Activated naive CD4-positive, alpha-beta T cell treated with anti-CD3 and anti-CD28 coated beads, Interleukin-2, amount 50 U/mL, for 72 hours (primary cell): ENCODE measurements around the gene HERC3. TPM values are rescaled to one million over a fixed set of nuclear protein-coding genes. Genes with fewer than 3 reads are reported as not detected.

Experiments
- ATAC-seq, 2 donors: fragments of 150-1000 bp; cut with Tn5 transposase; 2 replicates each; pipeline ENCODE4 v1.10.0; 2021; ENCODE audit warnings: mild to moderate bottlenecking in 2 of 2, moderate library complexity in 2 of 2
- DNase-seq, 2 donors: peaks; one replicate each; pipeline ENCODE4 v3.0.0; 2021 to 2022; ENCODE audit warnings: low spot score in 2 of 2
- H3K27ac Mint-ChIP-seq, 2 donors: one replicate each; pipeline ENCODE4 v1.8.0; 2022; ENCODE audit warnings: mild to moderate bottlenecking in 2 of 2, mixed read lengths in 2 of 2
- H3K36me3 Mint-ChIP-seq, 2 donors: one replicate each; pipeline ENCODE4 v1.8.0; 2022; ENCODE audit warnings: mixed read lengths in 2 of 2
- H3K9me3 Mint-ChIP-seq, 2 donors: one replicate each; pipeline ENCODE4 v1.8.0; 2022; ENCODE audit warnings: mixed read lengths in 2 of 2
- total RNA-seq, 2 donors: library from RNA; stranded (reverse); gene quantifications; one replicate each; pipeline ENCODE4 v1.2.3, GENCODE V29; 2022

HERC3 gene
- total RNA-seq: 10 to 100 TPM; 29.9 to 64.3 TPM

DNA sequence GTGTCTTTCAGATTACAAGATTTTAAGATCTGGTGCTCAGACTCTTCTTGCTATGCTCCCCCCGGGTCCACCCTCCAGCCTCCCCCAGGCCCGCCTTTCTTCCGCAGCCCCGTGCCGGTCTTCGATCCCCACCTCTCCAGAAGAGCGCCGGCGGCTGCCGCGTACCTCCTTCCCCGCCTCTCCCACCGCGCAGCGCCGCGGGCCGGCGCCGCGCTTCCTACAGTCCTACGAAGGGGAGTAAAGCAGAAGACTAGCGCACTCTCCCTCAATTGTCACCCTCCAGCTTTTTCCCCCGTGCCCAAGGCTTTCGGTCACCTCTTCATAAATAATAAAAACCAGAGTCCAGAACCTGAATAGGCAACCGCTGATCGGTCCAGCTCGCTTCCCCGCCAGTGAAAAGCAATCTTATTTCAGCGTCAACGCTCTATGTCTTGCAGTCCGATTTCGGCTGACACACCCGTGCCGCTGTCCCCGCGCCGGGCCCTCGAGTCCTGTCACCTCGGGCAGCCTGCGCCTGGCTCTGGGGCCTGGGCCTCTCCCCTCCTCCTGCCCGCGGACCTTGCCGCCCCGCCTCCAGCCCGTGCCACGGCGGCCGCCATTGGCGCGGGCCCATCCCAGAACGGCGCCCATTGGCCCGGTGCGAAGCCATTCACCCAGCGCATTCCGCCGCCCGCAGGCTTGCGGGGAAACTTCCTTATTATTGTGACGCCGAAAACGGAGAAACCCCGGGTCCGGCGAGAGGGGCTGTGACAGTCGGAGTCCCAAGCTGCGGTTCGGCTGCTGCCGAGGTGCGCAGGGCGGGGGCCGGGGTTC, at the start of gene HERC3:
Gene HERC3 (plus strand): TSS at position 694 of the 813 bp plus-strand sequence. CDS start 13,344 bp downstream, outside the sequence.
- peak; percentile 88 to 95 for DNase-seq
- ATAC-seq: peak; percentile 88 to 94
- Mint-ChIP-seq H3K27ac (peak within 1 kb of the TSS; percentile 88 to 93), H3K9me3 (no peaks in the 10 kb centered on the region), H3K36me3 (peaks cover 5% of the 10 kb centered on the region in 2 donors)

- DNase-seq (no peak), ATAC-seq (no peak)
- no peak overlapping the region for H3K27ac Mint-ChIP-seq
- H3K9me3 Mint-ChIP-seq: no peaks in the 10 kb centered on the region
- H3K36me3 Mint-ChIP-seq: no peaks in the 10 kb centered on the region
Observed at GRCh38 chr4:88549815-88550214, 42.5 kb upstream of the HERC3 start.

DNA sequence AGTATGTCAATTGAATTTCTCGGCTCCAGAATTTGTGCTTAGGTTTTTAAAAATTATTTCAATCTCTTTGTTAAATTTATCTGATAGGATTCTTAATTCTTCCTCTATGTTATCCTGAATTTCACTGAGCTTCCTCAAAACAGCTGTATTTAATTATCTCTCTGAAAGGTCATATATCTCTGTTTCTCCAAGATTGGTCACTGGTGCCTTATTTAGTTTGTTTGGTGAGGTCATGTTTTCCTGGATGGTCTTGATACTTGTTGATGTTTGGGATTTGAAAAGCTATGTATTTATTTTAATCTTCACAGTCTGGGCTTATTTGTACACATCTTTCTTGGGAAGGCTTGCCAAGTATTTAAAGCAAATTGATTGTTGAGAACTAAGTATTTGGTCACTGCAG, 24.7 kb upstream of the HERC3 start:
- ATAC-seq (no peak), DNase-seq (no peak)
- peaks cover 6 to 16% of the 10 kb centered on the region in 2 donors for H3K36me3 Mint-ChIP-seq
- H3K27ac Mint-ChIP-seq: no peak overlapping the region
- H3K9me3 Mint-ChIP-seq: peaks cover 0 to 11% of the 10 kb centered on the region in 2 donors

DNA sequence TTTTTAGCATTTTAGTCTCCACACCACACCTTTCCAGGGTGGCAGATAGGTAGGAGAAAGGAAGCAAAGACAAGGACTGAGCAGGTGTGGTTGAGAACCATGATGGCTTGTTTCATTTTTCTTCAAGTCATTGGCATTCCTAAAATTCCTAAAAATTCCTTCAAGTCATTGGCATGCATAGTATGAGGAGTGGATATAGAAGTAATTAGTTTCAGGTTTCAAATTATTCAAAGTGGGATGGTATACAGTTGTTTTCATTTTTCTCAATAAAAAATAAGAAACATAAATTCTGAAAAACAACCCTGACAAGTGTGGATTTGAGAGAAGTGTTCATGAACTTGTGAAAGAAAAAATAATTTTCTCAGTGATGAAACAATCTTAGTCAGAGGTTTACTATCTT, 22.3 kb upstream of the HERC3 start:
- no peak overlapping the region for H3K27ac Mint-ChIP-seq
- peaks cover 0 to 11% of the 10 kb centered on the region in 2 donors for H3K9me3 Mint-ChIP-seq
- peaks cover 6 to 16% of the 10 kb centered on the region in 2 donors for H3K36me3 Mint-ChIP-seq
- ATAC-seq (no peak), DNase-seq (no peak)

GRCh38 chr4:88573276-88573980, 18.9 kb upstream of the HERC3 start:
- Mint-ChIP-seq H3K27ac (no peak overlapping the region), H3K9me3 (no peaks in the 10 kb centered on the region), H3K36me3 (no peaks in the 10 kb centered on the region)
- DNase-seq (no peak), ATAC-seq (no peak)

DNA sequence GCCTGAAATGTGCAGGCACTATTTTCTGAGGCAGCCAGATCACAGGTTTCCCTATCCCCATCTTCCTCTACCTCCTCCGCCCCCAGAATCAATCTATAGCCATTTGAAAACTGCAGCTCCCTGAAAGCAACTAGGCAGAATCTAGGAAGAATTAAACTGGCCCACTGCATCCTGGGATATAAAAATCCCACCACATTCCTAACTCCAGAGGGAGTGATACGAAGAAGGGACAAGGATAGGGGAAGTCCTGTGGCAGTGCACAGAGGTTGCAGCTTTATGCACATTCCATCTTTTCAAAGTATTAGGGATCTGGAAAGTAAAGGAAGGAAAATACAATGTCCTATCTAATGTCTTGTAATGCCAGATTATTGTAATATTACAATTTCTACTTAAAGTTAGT, 18.3 kb upstream of the HERC3 start:
- no peaks in the 10 kb centered on the region for H3K9me3 Mint-ChIP-seq
- no peak for DNase-seq
- no peaks in the 10 kb centered on the region for H3K36me3 Mint-ChIP-seq
- no peak for ATAC-seq
- H3K27ac Mint-ChIP-seq: no peak overlapping the region

DNA sequence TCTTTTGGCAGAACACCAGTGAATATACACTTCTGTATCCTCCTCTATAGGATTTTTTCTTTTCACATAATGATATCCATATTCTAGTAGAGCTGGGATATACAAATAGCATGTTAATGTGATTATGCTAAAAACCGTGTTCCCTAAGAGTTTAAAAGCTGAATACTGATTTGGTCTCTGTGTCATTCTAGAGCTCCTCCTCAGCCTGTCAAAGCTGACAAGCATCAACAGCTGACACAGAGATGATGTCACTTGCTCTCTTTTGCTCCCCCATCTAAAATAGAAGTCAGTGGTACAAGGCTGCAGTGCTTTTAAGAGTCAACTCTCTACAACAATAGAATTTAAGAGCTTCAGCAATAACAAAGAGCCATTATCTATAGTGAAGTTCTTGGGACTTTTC, 17.1 kb upstream of the HERC3 start:
- ATAC-seq: no peak
- no peak overlapping the region for H3K27ac Mint-ChIP-seq
- no peaks in the 10 kb centered on the region for H3K9me3 Mint-ChIP-seq
- no peak for DNase-seq
- no peaks in the 10 kb centered on the region for H3K36me3 Mint-ChIP-seq

GRCh38 chr4:88582493-88582892, 9.8 kb upstream of the HERC3 start:
- H3K9me3 Mint-ChIP-seq: peaks cover 0 to 6% of the 10 kb centered on the region in 2 donors
- no peaks in the 10 kb centered on the region for H3K36me3 Mint-ChIP-seq
- H3K27ac Mint-ChIP-seq: no peak overlapping the region
- DNase-seq: no peak
- ATAC-seq: no peak

DNA sequence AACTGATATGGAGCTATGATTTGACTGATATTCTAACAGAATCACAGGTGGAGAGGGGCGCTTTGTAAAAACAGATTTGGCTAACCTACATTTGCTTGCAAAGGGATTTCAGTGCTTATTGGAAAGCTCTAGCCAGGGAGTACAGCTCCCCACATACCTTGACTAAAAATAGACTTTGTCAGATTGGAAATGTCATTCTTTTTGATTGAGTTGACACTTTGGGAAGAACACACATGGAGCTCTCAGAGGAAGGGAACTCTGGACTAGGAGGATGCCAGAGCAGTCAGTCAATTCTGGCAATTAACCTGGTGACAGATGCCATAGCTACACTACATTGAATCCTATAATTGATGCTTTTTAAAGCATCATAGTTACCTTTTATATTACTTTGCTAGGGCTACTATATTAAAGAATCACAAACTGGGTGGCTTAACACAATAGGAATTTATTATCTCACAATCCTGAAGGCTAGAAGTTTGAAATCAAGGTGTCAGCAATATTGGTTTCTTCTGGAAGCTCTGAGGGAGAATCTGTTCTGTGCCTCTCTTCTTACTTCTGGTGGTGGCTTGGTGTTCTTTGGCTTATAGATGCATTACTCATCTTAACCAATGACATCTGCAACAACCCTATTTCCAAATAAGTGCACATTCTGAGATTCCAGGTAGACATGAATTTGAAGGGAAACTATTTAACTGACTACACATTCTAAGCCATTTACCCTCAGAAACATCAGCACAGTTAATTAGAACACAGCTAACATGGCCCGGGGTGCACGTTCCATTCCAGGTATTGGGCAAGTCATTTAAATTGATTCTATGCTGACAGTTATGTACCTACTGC, 8.4 kb upstream of the HERC3 start:
- Mint-ChIP-seq H3K36me3 (no peaks in the 10 kb centered on the region), H3K27ac (no peak overlapping the region), H3K9me3 (peaks cover 0 to 6% of the 10 kb centered on the region in 2 donors)
- ATAC-seq (no peak), DNase-seq (no peak)

GRCh38 chr4:88584471-88584900, 7.8 kb upstream of the HERC3 start:
- Mint-ChIP-seq H3K27ac (no peak overlapping the region), H3K9me3 (peaks cover 0 to 6% of the 10 kb centered on the region in 2 donors), H3K36me3 (no peaks in the 10 kb centered on the region)
- ATAC-seq (no peak), DNase-seq (no peak)

GRCh38 chr4:88585917-88586316, 6.4 kb upstream of the HERC3 start:
- no peaks in the 10 kb centered on the region for H3K36me3 Mint-ChIP-seq
- peaks cover 0 to 6% of the 10 kb centered on the region in 2 donors for H3K9me3 Mint-ChIP-seq
- DNase-seq (no peak), ATAC-seq (no peak)
- H3K27ac Mint-ChIP-seq: no peak overlapping the region

DNA sequence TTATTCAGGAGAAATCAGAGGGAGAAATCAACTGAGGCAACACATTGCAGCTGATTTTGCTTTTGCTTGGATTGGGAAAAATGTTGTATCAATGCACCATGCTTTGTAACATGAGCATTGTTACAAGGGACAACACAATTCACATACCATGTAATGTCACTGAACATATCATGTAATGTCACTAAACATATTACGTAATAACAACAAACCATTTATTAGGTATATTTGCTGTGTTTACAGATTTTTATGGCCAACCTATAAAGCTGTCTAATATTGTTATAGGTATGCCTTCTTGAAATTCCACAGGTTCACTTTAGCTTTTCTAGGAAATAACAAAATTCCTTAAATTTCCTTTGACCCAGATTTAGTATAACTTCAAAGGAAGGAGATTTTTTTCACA, 5.0 kb upstream of the HERC3 start:
- DNase-seq: no peak
- no peak overlapping the region for H3K27ac Mint-ChIP-seq
- no peak for ATAC-seq
- H3K36me3 Mint-ChIP-seq: peaks cover 5% of the 10 kb centered on the region in 2 donors
- H3K9me3 Mint-ChIP-seq: peaks cover 0 to 6% of the 10 kb centered on the region in 2 donors

DNA sequence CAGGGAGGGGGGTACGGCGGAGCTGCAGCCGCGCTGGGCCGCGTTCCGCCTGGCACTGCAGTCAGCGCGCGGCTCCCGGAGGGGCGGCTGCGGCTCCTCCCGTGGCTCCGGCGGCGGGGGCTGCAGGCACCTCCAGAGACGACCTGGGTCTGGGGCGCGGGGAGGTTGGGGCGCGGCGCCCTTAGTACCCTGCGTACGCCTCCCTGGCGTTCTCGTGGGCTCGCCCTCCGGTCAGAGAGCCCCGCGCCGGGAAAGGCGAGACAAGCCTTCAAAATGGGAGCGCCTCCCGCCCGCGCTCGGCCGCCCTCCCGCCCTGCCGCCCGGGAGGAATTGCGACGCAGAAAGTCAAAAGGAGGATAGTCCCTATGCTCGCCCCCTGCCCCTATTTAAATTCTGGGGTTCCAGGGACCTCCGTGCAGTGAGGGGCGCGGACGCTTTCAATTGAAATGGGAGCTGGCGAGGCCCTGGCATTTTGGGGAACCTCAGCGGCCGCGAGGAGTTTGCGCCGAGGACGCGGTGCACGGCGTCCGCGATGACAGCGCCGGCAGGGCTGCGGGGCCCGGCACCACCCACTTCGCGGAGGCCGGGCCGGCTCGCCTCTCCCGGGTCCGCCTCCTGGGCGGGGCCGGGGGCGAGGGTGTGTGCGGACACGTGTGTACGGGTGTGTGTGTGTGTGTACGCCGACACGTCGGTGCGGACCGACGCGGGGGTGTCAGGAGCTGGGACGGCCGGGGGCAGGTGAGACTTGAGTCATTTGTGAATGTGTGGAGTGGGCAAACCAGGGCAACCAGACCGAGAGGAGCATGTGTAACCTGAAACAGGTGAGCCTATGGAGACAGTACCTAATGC, 544 bp downstream of the HERC3 start:
- Mint-ChIP-seq H3K27ac (peak overlapping the region; percentile 63 to 88), H3K9me3 (no peaks in the 10 kb centered on the region), H3K36me3 (peaks cover 5% of the 10 kb centered on the region in 2 donors)
- DNase-seq (peak; percentile 83 to 84), ATAC-seq (peak; percentile 80 to 88)

GRCh38 chr4:88597970-88598660, 5.8 kb downstream of the HERC3 start:
- DNase-seq (no peak), ATAC-seq (no peak)
- Mint-ChIP-seq H3K9me3 (no peaks in the 10 kb centered on the region), H3K27ac (peak overlapping the region in 1 of 2 donors; percentile 33), H3K36me3 (peaks cover 6 to 26% of the 10 kb centered on the region in 2 donors)

DNA sequence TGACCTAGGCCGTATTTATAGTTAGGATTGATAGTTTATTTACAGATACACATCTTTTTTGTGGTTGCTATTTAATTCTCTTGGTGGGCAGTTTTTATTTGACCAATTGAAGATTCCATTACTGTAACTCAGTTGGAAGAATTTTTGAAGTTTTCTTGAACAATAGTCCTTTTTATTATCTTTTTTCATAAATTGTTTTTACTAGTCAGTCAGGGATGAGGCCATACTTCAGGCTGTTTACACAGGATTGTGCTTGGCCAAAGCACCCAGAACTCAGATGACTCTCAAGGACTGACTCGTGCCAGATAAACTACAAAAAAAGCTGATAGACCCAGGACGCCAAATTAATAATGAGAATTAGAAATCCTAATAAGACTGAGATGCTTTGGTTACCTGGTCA, 7.0 kb downstream of the HERC3 start:
- Mint-ChIP-seq H3K9me3 (peaks cover 0 to under 1% of the 10 kb centered on the region in 2 donors), H3K27ac (peak overlapping the region in 1 of 2 donors; percentile 33), H3K36me3 (peaks cover 6 to 35% of the 10 kb centered on the region in 2 donors)
- DNase-seq (no peak), ATAC-seq (peak in 1 of 2 donors; percentile 8)
